SK-N-SH treated with all-trans-retinoic acid at 6 μM for 48 hours (cell line): Measurements from ENCODE around the gene RPEL1.
A peak's percentile ranks its signal among the peaks of the same experiment; 100 is the strongest.

Source experiments
- ATAC-seq: fragments of 200-7000 bp; cut with Tn5 transposase; 3 replicates; pipeline ENCODE4 v1.9.1; 2020; ENCODE audit warnings: mild to moderate bottlenecking, moderate library complexity
- ARNTL ChIP-seq: fragments of 450-650 bp; formaldehyde crosslinking; IDR thresholded peaks from 2 replicates; pipeline ENCODE4 v1.5.0; 2020; ENCODE audit warnings: low read depth, mild to moderate bottlenecking, moderate library complexity, borderline replicate concordance
- BACH2 ChIP-seq: fragments of 250-450 bp; sonication (Bioruptor Pico); IDR thresholded peaks from 2 replicates; pipeline ENCODE4 v1.9.0; 2021; ENCODE audit warnings: mild to moderate bottlenecking, borderline replicate concordance
- CREB5 ChIP-seq: fragments of 250-450 bp; sonication (Bioruptor Pico); IDR thresholded peaks from 2 replicates; pipeline ENCODE4 v1.5.1; 2020; ENCODE audit warnings: low read depth, mild to moderate bottlenecking, moderate library complexity
- CSDC2 ChIP-seq: fragments of 250-450 bp; sonication (Bioruptor Pico); IDR thresholded peaks from 2 replicates; pipeline ENCODE4 v1.5.0; 2020; ENCODE audit warnings: mild to moderate bottlenecking, moderate library complexity
- GLIS3 ChIP-seq: fragments of 250-450 bp; sonication (Bioruptor Pico); IDR thresholded peaks from 2 replicates; pipeline ENCODE4 v1.5.0; 2020; ENCODE audit warnings: mild to moderate bottlenecking, moderate library complexity
- ISL1 ChIP-seq: fragments of 250-450 bp; sonication (Bioruptor Pico); IDR thresholded peaks from 2 replicates; pipeline ENCODE4 v2.1.2; 2022; ENCODE audit warnings: mild to moderate bottlenecking, moderate library complexity
- OSR1 ChIP-seq: fragments of 250-450 bp; sonication (Bioruptor Pico); IDR thresholded peaks from 2 replicates; pipeline ENCODE4 v1.8.0; 2022; ENCODE audit warnings: moderate library complexity, mild to moderate bottlenecking, inconsistent platforms
- PATZ1 ChIP-seq: fragments of 250-450 bp; sonication (Bioruptor Pico); IDR thresholded peaks from 2 replicates; pipeline ENCODE4 v1.8.0; 2020; ENCODE audit warnings: mild to moderate bottlenecking, moderate library complexity, borderline replicate concordance
- POU6F1 ChIP-seq: fragments of 250-450 bp; sonication (Bioruptor Pico); IDR thresholded peaks from 2 replicates; pipeline ENCODE4 v1.8.0; 2021; ENCODE audit warnings: low read depth, mild to moderate bottlenecking, moderate library complexity, borderline replicate concordance
- PPARA ChIP-seq: fragments of 250-450 bp; sonication (Bioruptor Pico); IDR thresholded peaks from 2 replicates; pipeline ENCODE4 v1.5.0; 2020; ENCODE audit warnings: mild to moderate bottlenecking, borderline replicate concordance
- RARB ChIP-seq: fragments of 250-450 bp; sonication (Bioruptor Pico); IDR thresholded peaks from 2 replicates; pipeline ENCODE4 v1.8.0; 2021; ENCODE audit warnings: mild to moderate bottlenecking, moderate library complexity
- SNAI2 ChIP-seq: fragments of 250-450 bp; sonication (Bioruptor Pico); IDR thresholded peaks from 2 replicates; pipeline ENCODE4 v1.5.0; 2020; ENCODE audit warnings: mild to moderate bottlenecking, moderate library complexity
- TOX ChIP-seq: fragments of 250-450 bp; sonication (Bioruptor Pico); IDR thresholded peaks from 2 replicates; pipeline ENCODE4 v1.8.0; 2021; ENCODE audit warnings: mild to moderate bottlenecking, moderate library complexity, borderline replicate concordance
- TSHZ2 ChIP-seq: fragments of 250-450 bp; sonication (Bioruptor Pico); IDR thresholded peaks from 2 replicates; pipeline ENCODE4 v1.5.0; 2020; ENCODE audit warnings: mild to moderate bottlenecking, moderate library complexity
- ZC3H10 ChIP-seq: fragments of 250-450 bp; sonication (Bioruptor Pico); IDR thresholded peaks from 2 replicates; pipeline ENCODE4 v1.5.1; 2021; ENCODE audit warnings: mild to moderate bottlenecking, moderate library complexity
- ZFP3 ChIP-seq: fragments of 250-450 bp; sonication (Bioruptor Pico); IDR thresholded peaks from 2 replicates; pipeline ENCODE4 v1.5.0; 2020; ENCODE audit warnings: mild to moderate bottlenecking, moderate library complexity
- ZFP30 ChIP-seq: fragments of 450-650 bp; formaldehyde crosslinking; IDR thresholded peaks from 2 replicates; pipeline ENCODE4 v1.5.0; 2022; ENCODE audit warnings: mild to moderate bottlenecking, moderate library complexity
- ZNF565 ChIP-seq: fragments of 450-650 bp; formaldehyde crosslinking; conservative IDR thresholded peaks from 2 replicates; pipeline ENCODE4 v1.5.0; 2020; ENCODE audit warnings: low read depth, mild to moderate bottlenecking, moderate library complexity
- ZNF70 ChIP-seq: fragments of 450-650 bp; formaldehyde crosslinking; IDR thresholded peaks from 2 replicates; pipeline ENCODE4 v1.5.0; 2020; ENCODE audit warnings: mild to moderate bottlenecking, moderate library complexity
- ZNF8 ChIP-seq: fragments of 450-650 bp; formaldehyde crosslinking; IDR thresholded peaks from 2 replicates; pipeline ENCODE4 v1.5.0; 2020; ENCODE audit warnings: mild to moderate bottlenecking, moderate library complexity

The RPEL1 gene

GRCh38 chr10:103238506-103239252, 7.0 kb upstream of the RPEL1 start (continued):
- TF ChIP-seq RARB (CRISPR knock-in tag) (no peak), ZFP30 (CRISPR knock-in tag) (no peak), GLIS3 (CRISPR knock-in tag) (no peak), TOX (no peak), CREB5 (no peak), OSR1 (CRISPR knock-in tag) (no peak)

GRCh38 chr10:103241262-103242011, 4.2 kb upstream of the RPEL1 start:
- peak; percentile 77 for ATAC-seq
- TF ChIP-seq ZFP30 (CRISPR knock-in tag) (no peak), ZNF565 (CRISPR knock-in tag) (no peak), ARNTL (CRISPR knock-in tag) (no peak), GLIS3 (CRISPR knock-in tag) (no peak)

- TF ChIP-seq ARNTL (CRISPR knock-in tag) (no peak), SNAI2 (CRISPR knock-in tag) (no peak), ZC3H10 (CRISPR knock-in tag) (no peak), ISL1 (CRISPR knock-in tag) (no peak), POU6F1 (CRISPR knock-in tag) (no peak), CSDC2 (no peak), OSR1 (CRISPR knock-in tag) (no peak), RARB (CRISPR knock-in tag) (no peak), ZFP3 (CRISPR knock-in tag) (no peak), ZFP30 (CRISPR knock-in tag) (no peak), ZNF8 (CRISPR knock-in tag) (no peak)
- ATAC-seq: peak; percentile 92
Observed at GRCh38 chr10:103244666-103245271, 918 bp upstream of the RPEL1 start.

GRCh38 chr10:103246324-103246723, 637 bp downstream of the RPEL1 start:
- no peak for TF ChIP-seq ISL1 (CRISPR knock-in tag)
- no peak for TF ChIP-seq ZNF70
- no peak for TF ChIP-seq ZNF565 (CRISPR knock-in tag)
- TF ChIP-seq ZFP3 (CRISPR knock-in tag): no peak
- TF ChIP-seq CREB5: no peak
- no peak for TF ChIP-seq PPARA (CRISPR knock-in tag)
- TF ChIP-seq ZFP30 (CRISPR knock-in tag): no peak
- TF ChIP-seq PATZ1 (CRISPR knock-in tag): no peak
- no peak for TF ChIP-seq RARB (CRISPR knock-in tag)
- ATAC-seq: peak; percentile 45; the same call in 2 of the 3 replicates

- no peak for ATAC-seq
- TF ChIP-seq TSHZ2 (CRISPR knock-in tag) (no peak), BACH2 (CRISPR knock-in tag) (no peak), CREB5 (no peak), ISL1 (CRISPR knock-in tag) (no peak), PPARA (CRISPR knock-in tag) (no peak), SNAI2 (CRISPR knock-in tag) (no peak), TOX (no peak)
Observed at GRCh38 chr10:103254113-103254512, 8.4 kb downstream of the RPEL1 start.
